ENCODE data around the gene FGFBP3. TPM values are rescaled to one million over a fixed set of nuclear protein-coding genes. Genes with fewer than 3 reads are reported as not detected.

Gene FGFBP3
- total and polyA plus RNA-seq, 2 of the 13 experiments (the other 11 are each of a cell fraction or from before 2014, with no cell fraction given): 0.50 to 2.0 TPM

DNA sequence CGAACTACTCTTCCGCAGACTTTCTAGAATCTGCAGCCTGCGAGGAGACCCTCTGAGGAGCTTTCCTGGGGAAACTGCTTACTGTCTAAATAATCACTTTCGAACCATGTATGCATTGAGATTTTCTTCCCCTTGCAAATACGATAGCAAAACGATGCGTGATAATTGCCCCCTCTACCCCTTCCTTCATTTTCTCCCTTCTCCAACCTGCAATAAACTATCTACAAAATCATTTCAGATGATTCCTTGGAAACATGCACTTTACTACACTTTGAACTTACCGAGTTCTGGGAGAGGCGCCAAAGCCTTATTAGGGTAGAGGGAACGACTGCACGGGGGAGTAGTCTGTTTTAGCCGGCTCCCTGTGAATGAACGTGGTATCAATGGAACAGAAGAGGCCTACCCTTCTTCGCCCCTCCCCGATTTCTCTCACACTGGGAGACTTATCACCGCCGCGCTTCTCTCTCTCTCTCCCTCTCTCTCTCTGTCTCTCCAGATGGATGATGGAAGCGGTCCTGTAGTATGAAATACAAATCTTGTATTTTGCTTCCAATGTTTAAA, at the start of gene FGFBP3 (continued):
- TF ChIP-seq, protein P1, sequence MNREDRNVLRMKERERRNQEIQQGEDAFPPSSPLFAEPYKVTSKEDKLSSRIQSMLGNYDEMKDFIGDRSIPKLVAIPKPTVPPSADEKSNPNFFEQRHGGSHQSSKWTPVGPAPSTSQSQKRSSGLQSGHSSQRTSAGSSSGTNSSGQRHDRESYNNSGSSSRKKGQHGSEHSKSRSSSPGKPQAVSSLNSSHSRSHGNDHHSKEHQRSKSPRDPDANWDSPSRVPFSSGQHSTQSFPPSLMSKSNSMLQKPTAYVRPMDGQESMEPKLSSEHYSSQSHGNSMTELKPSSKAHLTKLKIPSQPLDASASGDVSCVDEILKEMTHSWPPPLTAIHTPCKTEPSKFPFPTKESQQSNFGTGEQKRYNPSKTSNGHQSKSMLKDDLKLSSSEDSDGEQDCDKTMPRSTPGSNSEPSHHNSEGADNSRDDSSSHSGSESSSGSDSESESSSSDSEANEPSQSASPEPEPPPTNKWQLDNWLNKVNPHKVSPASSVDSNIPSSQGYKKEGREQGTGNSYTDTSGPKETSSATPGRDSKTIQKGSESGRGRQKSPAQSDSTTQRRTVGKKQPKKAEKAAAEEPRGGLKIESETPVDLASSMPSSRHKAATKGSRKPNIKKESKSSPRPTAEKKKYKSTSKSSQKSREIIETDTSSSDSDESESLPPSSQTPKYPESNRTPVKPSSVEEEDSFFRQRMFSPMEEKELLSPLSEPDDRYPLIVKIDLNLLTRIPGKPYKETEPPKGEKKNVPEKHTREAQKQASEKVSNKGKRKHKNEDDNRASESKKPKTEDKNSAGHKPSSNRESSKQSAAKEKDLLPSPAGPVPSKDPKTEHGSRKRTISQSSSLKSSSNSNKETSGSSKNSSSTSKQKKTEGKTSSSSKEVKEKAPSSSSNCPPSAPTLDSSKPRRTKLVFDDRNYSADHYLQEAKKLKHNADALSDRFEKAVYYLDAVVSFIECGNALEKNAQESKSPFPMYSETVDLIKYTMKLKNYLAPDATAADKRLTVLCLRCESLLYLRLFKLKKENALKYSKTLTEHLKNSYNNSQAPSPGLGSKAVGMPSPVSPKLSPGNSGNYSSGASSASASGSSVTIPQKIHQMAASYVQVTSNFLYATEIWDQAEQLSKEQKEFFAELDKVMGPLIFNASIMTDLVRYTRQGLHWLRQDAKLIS (CRISPR knock-in tag; IDR thresholded peaks at IDR 0.05): no peak
- TF ChIP-seq ZBTB38 (CRISPR knock-in tag; IDR thresholded peaks at IDR 0.05) (no peak), ZNF607 (CRISPR knock-in tag; IDR thresholded peaks at IDR 0.05; ENCODE audit: borderline replicate concordance) (no peak), ZNF598 (CRISPR knock-in tag; IDR thresholded peaks at IDR 0.05; ENCODE audit: borderline replicate concordance) (0 out of 2 replicates have a peak, but pooled peaks have one; percentile 0), SP5 (CRISPR knock-in tag; IDR thresholded peaks at IDR 0.05; ENCODE audit: borderline replicate concordance, low read depth) (no peak), MED8 (CRISPR knock-in tag; IDR thresholded peaks at IDR 0.05; ENCODE audit: insufficient replicate concordance) (no peak), ZFP41 (CRISPR knock-in tag; IDR thresholded peaks at IDR 0.05; ENCODE audit: borderline replicate concordance) (no peak), BORCS8-MEF2B (CRISPR knock-in tag; IDR thresholded peaks at IDR 0.05) (no peak; the same call in 1 of the 2 replicates), HDAC6 (IDR thresholded peaks at IDR 0.05; ENCODE audit: low read depth, low read length) (no peak), KMT2B (CRISPR knock-in tag; IDR thresholded peaks at IDR 0.05) (peak; percentile 19; the same call in 1 of the 2 replicates), SP2 (CRISPR knock-in tag; IDR thresholded peaks at IDR 0.05) (no peak), PHF5A (CRISPR knock-in tag; IDR thresholded peaks at IDR 0.05; ENCODE audit: low read depth, unreplicated experiment) (no peak), NFRKB (IDR thresholded peaks at IDR 0.05) (no peak)
- TF ChIP-seq, protein P2, sequence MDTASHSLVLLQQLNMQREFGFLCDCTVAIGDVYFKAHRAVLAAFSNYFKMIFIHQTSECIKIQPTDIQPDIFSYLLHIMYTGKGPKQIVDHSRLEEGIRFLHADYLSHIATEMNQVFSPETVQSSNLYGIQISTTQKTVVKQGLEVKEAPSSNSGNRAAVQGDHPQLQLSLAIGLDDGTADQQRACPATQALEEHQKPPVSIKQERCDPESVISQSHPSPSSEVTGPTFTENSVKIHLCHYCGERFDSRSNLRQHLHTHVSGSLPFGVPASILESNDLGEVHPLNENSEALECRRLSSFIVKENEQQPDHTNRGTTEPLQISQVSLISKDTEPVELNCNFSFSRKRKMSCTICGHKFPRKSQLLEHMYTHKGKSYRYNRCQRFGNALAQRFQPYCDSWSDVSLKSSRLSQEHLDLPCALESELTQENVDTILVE (CRISPR knock-in tag; IDR thresholded peaks at IDR 0.05): no peak
- TF ChIP-seq, protein P3, sequence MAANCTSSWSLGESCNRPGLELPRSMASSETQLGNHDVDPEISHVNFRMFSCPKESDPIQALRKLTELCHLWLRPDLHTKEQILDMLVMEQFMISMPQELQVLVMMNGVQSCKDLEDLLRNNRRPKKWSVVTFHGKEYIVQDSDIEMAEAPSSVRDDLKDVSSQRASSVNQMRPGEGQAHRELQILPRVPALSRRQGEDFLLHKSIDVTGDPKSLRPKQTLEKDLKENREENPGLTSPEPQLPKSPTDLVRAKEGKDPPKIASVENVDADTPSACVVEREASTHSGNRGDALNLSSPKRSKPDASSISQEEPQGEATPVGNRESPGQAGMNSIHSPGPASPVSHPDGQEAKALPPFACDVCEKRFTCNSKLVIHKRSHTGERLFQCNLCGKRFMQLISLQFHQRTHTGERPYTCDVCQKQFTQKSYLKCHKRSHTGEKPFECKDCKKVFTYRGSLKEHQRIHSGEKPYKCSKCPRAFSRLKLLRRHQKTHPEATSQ (CRISPR knock-in tag; IDR thresholded peaks at IDR 0.05; ENCODE audit: borderline replicate concordance): no peak
- TF ChIP-seq, protein P4, sequence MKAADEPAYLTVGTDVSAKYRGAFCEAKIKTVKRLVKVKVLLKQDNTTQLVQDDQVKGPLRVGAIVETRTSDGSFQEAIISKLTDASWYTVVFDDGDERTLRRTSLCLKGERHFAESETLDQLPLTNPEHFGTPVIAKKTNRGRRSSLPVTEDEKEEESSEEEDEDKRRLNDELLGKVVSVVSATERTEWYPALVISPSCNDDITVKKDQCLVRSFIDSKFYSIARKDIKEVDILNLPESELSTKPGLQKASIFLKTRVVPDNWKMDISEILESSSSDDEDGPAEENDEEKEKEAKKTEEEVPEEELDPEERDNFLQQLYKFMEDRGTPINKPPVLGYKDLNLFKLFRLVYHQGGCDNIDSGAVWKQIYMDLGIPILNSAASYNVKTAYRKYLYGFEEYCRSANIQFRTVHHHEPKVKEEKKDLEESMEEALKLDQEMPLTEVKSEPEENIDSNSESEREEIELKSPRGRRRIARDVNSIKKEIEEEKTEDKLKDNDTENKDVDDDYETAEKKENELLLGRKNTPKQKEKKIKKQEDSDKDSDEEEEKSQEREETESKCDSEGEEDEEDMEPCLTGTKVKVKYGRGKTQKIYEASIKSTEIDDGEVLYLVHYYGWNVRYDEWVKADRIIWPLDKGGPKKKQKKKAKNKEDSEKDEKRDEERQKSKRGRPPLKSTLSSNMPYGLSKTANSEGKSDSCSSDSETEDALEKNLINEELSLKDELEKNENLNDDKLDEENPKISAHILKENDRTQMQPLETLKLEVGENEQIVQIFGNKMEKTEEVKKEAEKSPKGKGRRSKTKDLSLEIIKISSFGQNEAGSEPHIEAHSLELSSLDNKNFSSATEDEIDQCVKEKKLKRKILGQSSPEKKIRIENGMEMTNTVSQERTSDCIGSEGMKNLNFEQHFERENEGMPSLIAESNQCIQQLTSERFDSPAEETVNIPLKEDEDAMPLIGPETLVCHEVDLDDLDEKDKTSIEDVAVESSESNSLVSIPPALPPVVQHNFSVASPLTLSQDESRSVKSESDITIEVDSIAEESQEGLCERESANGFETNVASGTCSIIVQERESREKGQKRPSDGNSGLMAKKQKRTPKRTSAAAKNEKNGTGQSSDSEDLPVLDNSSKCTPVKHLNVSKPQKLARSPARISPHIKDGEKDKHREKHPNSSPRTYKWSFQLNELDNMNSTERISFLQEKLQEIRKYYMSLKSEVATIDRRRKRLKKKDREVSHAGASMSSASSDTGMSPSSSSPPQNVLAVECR (CRISPR knock-in tag; IDR thresholded peaks at IDR 0.05; ENCODE audit: borderline replicate concordance): no peak
- TF ChIP-seq, protein P5, sequence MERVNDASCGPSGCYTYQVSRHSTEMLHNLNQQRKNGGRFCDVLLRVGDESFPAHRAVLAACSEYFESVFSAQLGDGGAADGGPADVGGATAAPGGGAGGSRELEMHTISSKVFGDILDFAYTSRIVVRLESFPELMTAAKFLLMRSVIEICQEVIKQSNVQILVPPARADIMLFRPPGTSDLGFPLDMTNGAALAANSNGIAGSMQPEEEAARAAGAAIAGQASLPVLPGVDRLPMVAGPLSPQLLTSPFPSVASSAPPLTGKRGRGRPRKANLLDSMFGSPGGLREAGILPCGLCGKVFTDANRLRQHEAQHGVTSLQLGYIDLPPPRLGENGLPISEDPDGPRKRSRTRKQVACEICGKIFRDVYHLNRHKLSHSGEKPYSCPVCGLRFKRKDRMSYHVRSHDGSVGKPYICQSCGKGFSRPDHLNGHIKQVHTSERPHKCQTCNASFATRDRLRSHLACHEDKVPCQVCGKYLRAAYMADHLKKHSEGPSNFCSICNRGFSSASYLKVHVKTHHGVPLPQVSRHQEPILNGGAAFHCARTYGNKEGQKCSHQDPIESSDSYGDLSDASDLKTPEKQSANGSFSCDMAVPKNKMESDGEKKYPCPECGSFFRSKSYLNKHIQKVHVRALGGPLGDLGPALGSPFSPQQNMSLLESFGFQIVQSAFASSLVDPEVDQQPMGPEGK (CRISPR knock-in tag; IDR thresholded peaks at IDR 0.05): no peak

All from HepG2 (cell line).